ENCODE results near the gene IRF8.

DNA sequence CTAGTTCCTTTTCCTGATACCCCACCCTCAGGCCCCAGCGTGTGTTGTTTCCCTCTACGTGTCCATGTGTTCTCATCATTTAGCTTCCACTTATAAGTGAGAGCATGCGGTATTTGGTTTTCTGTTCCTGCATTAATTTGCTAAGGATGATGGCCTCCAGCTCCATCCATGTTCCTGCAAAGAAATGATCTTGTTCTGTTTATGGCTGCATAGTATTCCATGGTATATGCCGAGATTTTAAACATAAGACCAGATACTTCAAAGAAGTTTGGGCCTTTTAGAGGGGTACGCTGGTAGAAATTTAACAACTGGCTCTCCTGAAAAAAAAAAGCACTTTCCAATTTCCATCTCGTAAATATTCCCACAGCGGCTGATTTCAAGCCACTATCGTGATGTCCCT is 59.8 kb downstream of the IRF8 start:
- TF ChIP-seq EZH2 (IDR thresholded peaks at IDR 0.05; ENCODE audit: insufficient read depth, low read length): no peak
- TF ChIP-seq, protein P1, sequence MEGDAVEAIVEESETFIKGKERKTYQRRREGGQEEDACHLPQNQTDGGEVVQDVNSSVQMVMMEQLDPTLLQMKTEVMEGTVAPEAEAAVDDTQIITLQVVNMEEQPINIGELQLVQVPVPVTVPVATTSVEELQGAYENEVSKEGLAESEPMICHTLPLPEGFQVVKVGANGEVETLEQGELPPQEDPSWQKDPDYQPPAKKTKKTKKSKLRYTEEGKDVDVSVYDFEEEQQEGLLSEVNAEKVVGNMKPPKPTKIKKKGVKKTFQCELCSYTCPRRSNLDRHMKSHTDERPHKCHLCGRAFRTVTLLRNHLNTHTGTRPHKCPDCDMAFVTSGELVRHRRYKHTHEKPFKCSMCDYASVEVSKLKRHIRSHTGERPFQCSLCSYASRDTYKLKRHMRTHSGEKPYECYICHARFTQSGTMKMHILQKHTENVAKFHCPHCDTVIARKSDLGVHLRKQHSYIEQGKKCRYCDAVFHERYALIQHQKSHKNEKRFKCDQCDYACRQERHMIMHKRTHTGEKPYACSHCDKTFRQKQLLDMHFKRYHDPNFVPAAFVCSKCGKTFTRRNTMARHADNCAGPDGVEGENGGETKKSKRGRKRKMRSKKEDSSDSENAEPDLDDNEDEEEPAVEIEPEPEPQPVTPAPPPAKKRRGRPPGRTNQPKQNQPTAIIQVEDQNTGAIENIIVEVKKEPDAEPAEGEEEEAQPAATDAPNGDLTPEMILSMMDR (IDR thresholded peaks at IDR 0.05; ENCODE audit: insufficient read depth, low read depth, low read length): no peak

Data from astrocyte (in vitro differentiated cells and primary cell).